HG03039 (cell line): ENCODE results near the gene TSPOAP1.

Experiments
- ATAC-seq: cut with Tn5 transposase; IDR thresholded peaks from one replicate; pipeline ENCODE4 v1.9.1; 2021; ENCODE audit warnings: mild to moderate bottlenecking, moderate library complexity; ENCODE audit not compliant: unreplicated experiment

TSPOAP1 gene

DNA sequence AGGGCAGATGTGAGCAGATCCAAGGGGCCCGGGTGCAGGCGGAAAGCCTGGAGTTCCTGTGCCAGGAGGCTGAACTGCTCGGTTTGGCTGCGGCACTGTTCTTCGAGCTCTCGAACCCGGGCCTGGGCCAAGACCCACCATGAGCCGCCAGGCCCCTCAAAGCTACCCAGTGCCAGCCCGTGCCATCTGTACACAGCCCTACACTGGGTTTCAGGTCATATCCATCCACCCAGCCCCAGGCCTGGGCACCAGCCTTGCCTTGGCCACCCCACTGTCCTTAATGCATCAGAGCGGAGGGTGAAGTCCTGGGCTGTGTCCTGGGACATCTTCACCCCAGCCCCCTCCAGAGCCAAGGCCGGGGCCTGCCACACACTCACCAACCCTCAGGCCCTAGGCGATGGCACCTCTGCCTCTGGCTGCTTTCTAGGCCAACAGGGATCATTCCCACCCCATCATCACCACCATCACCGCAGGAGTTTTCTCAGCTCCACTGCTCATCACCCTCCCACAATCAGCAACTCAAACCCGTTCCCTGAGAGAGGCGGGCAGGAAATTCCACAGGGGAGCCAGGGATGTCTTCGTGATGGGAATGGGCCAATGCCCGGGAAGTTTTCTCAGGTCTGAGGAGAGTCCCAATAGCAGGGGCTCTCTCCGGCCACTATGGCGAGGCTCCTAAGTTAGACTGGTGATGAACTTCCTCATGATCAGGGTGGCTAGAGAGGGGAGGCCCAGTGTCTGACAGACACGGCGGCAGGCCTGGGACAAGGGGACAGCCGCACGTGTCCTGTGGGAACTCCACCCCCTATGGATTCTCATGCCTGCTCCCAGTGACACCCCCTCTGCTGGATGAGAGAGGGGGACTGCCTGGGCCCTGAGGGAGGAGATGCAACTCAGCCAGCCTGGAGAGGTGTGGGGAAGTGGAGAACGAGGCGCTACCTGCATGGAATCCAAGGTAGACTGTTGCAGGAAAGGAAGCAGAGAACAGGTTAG, 9.1 kb downstream of the TSPOAP1 start:
- ATAC-seq = no peak

DNA sequence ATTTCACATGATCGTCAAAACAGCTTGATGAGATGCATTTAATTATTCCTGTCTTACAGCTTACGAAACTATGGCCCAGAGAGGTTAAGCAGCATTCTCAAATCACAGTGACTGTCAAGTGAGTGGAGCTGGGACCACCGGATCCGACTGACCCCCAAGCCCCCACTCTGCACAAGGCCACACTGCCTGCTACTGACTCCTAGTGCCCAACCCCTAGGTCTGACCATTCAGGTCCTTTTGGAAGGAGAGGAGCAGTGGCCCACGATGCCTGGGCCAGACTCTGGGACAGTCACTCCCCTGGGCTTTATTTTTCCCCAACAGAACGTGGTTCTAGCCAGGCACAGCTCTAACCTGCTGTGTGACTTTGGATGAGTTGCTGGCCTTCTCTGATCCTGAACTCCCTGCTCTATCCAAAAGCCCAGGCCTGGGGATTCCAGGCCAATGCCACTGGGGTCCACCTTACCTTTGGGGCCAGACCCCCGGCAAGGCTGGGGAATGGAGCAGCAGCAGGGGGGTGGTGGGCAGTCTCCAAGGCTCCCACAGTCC, 9.9 kb downstream of the TSPOAP1 start:
- ATAC-seq = no peak

DNA sequence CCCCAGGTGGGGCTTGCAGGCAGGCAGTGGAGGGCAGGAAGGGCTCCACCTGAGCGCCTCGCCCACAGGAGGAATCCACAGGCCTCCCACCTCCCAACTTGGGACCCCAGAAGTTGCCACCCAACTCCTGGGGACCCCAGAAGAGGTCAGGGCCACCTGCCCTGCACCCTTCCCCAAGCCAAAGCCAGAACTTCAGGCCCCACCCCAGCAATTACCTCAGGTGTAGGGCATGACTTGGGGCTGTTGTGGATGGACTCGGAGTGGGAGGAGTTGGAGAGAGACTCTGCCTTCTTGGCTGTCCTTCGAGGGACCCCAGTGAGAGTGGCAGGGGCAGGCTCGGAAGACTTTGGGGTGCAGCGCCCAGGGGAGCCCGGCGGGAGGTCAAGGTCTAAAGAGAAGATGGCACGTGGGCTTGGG, 10.5 kb downstream of the TSPOAP1 start:
- ATAC-seq = no peak

DNA sequence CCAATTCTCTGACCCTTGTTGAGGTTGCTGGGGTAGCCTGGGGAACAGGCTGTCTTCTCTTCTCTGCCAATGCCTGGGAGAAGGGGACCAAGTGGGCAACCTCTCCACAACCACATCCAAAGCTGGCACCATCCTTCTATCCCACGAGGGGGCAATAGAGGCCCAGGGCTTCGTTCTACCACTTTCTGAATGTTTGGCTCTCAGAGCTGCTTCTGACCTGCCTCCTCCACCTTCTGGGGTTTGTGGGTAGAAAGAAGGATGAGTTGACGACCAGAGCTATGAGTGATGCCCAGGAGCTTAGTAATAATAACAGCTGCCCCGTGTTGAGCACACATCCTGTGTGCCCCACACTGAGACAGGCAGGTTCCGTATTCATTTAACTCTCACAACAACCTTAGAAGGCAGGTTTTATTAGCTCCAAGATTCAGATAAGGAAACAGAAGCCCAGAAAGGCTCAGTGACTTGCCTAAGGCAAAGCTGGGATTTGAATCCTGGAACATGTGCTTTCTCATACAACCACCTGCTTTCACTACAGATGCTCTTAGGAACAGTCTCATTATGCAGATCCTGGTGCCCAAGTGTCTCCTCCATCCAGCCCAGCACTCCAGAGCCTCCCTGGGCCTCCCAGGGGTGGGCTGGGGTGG, 11.1 kb downstream of the TSPOAP1 start:
- no peak for ATAC-seq

DNA sequence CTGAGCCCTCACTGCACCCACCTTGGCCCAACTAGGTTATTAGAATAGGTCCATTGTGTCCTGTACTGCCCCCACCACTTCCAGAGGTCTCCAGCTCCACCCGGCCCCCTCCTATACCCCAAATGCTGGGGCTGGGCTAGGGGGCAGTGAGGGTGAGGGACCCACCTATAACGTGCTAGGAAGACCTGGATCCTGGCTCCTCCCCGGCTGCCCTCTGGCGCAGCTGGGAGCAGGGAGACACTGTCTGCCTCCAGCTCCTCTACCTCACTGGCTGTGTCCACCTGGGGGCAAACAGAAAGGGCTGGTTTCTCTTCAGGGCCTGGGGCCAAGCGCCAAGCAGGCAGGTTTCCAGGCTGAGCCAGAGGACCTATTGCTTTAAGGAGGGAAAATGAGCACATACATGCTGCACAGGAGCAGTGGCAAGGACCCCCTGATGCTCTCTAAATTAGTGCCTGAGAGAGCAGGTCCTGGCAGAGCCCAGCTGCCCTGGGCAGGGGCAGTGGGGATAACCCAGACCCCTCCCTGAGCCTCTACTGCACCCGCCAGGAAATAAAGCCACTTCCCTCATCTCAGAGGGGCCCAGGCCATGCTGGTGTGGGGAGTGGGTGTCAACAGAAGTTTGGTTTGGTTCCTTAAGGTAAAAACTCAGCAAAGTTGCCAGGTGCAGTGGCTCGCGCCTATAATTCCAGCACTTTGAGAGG, 12.2 kb downstream of the TSPOAP1 start:
- no peak for ATAC-seq

DNA sequence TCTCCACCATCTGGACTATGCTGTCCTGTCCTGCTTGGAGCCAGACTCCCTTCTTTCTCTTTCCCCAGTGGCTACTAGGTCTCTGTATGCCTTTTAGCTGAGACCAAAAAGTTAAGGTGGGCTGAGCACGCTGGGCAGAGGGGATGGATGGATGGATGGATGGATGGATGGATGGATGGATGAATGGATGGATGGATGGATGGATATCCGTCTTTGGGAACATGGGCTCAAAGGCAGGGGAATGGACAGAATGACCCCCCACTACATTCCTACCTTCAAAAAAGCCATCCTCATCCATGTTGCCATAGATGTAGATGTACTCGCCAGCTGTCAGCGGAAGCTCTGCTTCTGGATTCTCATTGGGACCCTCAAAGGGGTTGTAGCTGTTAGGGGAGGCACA, 12.8 kb downstream of the TSPOAP1 start:
- ATAC-seq = no peak

DNA sequence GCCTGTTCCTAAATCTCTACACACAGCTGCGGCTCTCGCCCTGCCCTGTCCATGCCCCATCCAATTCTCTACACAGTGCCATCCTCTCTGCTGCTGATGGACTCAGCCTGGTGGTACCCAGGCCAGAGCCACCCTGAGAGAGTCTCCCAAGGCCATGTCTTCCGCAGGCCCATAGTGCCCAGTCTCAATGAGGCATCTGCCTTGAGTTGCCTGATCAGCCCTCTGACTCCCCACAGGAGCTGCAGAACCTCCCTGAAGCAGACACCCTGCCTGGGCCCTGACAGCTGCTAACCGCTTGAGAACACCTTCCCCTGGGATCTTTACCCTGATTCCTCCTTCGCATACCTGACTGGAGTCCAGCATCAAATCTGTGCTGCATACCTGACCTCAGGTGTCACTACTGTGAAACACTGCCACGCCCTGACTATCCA, 13.3 kb downstream of the TSPOAP1 start:
- no peak for ATAC-seq

DNA sequence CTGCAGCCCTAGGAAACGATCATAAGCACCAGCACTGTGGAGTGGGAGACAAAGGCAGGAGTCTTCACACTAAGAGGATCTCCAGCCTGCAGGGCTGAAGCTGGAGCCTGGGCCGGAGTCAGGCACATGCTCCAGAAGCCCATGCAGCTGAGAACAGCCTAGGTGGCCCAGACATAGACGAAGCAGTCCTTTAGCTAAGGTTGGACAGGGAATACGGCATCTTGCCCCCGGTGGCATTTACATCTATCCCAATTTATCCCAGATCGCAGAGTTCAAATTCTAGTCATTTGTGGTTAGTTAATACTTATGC, 13.9 kb downstream of the TSPOAP1 start:
- ATAC-seq = no peak

DNA sequence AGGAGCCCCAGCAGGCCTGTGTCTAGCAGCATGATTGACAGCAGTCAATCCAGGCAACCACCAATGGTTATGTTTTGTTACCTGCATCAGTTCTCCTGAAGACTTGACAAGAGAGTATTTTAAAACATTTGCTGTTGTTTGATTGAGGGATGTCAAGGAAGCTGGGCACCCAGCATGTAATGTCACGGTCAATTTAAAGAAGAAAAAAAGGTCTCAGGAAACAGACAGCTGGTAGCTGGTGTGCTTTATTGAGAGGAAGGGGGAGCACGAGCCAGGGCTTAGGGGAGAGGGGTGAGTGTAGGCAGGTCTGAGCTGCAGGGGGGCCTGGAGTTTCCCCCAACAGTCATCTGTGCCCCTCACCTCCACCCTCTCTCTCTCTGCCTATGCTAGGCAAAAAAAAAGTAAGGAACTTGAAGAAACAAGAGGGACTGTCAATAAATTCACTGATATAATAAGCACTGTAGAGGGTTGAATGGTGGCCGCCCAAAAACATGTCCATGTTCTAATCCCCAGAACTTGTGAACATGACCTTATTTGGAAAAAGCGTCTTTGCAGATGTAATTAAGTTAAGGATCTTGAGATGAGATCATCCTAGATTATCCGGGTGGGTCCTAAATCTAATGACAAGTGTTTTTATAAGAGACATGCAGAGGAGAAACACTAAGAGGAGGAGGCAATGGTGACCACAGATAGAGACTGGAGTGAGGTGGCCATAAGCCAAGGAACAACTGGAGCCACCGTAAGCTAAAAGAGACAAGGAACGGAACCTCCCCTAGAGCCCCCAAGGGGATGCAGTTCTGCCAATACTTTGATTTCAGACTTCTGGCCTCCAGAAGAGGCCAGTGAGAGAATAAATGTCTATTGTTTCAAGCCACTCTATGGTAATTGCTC, 14.5 kb downstream of the TSPOAP1 start:
- ATAC-seq = no peak

DNA sequence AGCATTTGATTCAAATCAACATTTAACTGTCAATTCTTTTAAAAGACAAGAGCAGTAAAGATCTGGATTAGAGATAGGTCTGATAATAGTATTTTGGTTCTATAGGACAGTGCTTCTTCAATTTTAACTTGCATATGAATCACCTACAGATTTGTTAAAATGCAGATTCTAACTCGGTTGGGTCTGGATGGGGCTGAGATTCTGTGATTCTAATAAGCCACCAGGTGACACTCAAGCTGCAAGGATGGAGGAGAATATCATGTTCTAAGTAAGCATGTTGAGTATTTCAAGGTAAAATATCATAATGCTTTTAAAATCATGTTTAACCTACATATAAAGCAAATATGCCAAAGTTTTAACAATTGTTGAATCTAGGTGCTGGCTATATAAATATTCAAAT, 15.8 kb downstream of the TSPOAP1 start:
- no peak for ATAC-seq

DNA sequence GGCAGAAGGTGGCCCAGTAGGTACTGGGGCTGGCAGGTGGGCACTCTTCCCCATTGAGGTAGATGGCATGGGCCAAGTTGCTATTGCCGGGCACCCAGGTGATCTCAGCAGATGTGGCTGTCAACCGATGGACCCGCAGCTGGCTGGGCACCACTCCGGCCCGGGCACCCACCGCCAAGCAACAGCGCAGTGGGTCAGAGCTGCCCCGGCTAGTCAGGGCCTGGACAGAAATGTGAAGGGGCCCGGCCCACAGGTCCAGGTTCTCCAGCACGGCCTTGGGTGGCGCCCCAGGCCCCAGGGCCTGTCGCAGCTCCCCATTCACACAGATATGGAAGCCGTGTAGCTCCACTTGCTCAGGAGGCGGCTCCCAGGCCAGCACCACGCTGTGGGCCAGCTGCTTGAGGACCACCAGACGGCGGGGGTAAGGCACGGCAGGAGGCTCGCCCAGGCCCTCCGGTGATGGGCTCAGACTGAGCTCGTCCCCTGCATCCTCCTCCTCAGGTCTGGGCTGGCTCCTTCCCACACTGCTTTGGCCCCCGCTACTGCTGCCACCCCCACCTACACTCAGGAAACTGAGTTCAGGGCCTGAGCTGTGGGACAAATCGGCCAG, 16.5 kb downstream of the TSPOAP1 start:
- no peak for ATAC-seq

DNA sequence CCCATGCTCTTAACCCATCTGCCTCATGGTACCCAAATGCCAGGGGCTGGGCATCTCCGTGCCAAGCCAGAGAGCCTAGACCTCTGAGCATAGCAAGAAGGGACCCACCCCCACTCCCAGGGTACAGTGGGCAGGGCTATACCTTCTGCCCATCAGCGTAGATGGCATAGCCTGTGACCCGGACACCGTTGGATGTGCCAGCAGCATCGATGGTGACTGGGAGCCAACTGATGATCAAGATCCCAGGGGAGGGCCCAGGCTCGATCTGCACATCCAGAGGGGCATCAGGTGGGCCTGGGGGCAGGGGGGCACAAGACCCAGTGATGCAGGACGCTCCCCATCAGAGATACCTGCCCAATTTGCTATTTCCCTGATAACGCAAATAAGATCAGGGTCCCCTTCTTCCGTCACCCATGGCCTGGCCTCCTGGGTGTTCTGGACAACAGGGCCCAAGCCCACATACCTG, 17.1 kb downstream of the TSPOAP1 start:
- ATAC-seq = no peak

DNA sequence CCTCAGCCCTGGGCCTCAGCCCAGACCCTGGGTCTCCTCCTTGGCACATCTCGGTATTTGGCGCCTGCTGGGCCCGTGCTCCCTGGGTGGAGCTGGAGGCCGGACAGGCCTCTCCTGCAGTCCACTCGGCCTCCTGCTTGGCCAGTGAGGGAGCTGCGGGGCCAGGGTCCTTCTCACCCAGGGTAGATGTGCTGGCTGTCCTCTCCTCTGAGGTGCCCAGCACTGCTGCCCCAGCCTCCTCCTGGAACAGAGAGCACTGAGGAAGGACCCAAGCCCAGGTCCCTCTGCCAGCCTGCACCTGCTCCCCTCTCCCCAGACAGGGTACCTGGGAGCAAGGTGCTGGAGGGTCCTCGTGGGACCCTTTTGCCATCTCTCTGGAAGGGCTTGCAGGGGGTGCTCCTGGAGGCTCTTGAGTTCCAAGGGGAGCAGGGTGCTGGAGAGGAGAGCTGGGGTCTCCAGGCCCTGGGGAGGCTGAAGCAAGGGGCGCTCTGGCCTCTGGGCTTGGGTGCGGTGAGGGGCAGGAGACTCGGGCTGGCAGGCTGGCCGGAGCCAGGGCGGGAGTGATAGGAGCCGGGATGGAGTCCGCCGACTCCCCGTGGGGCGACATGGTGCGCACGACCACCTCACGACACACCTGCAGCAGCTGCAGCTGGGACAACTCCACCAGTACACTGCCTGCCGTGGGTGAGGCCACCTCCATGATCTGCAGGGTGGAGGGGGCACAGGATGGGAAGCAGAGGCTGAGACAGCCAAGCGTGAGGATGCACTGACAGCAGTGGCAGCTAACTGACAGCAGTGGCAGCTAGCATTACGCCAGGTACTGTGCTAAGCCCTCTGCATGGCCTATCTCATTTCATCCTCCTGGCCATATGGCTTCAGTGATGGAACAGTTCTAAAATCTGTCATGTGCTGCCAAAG, 17.8 kb downstream of the TSPOAP1 start:
- ATAC-seq = no peak

DNA sequence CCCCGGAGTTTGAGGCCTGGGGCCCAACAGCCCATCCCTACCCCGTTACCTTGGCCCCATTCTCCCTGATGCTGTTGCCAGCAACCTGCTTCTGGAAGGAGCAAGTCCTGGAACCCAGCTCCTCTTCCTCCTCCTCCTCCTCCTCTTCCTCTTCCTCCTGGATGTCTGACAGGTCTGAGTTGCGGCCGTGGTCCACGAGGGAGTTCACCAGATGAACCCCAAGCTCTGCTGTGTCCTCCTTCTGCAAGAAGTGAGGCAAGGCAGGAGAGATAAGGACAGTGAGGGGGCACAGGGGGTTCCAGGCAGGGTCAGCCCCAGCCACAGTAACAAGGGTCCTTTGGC, 18.7 kb downstream of the TSPOAP1 start:
- no peak for ATAC-seq

DNA sequence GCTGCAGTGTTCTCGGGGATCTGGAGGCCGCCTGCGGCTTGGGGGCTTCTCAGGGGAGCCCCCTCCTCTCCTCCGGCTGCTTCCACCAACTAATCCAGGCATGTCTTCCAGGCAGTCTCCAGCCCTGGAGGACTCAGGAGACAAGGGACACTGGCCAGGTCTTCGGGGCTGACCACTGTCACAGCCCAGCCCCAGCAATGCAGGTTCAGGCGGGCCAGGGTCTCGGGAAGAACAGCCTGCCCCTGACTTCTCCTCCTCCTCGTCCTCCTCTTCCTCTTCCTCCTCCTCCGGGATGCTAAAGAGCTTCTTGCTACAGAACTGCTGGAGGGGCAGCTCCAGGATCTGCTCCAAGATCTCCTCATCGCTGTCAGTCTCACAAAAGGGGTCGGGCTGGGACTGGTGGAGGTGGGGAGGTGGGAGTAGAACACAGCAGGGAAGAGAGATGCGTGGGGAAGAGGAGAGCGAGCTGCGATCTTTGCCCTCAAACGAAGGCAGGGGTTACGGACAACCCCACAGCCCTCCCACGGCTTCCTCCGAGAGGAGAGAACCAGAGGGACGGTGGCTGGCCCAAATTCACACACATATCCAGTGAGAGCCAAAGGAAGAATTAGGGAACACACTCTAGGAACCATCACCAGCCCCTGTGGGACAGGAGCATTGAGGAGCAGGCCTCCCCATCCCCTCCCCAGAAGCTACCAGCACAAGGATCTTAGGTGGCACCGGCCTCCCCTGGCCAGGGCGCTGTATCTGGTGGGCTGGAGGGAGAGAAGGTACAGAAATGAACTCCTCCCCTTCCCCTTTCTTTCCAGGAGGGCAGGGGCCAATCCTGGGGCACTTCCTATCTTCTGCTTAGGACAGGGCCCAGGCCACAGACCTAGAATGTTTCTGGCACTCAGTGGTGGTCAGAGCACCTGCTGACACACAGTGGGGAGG, 19.3 kb downstream of the TSPOAP1 start:
- no peak for ATAC-seq

DNA sequence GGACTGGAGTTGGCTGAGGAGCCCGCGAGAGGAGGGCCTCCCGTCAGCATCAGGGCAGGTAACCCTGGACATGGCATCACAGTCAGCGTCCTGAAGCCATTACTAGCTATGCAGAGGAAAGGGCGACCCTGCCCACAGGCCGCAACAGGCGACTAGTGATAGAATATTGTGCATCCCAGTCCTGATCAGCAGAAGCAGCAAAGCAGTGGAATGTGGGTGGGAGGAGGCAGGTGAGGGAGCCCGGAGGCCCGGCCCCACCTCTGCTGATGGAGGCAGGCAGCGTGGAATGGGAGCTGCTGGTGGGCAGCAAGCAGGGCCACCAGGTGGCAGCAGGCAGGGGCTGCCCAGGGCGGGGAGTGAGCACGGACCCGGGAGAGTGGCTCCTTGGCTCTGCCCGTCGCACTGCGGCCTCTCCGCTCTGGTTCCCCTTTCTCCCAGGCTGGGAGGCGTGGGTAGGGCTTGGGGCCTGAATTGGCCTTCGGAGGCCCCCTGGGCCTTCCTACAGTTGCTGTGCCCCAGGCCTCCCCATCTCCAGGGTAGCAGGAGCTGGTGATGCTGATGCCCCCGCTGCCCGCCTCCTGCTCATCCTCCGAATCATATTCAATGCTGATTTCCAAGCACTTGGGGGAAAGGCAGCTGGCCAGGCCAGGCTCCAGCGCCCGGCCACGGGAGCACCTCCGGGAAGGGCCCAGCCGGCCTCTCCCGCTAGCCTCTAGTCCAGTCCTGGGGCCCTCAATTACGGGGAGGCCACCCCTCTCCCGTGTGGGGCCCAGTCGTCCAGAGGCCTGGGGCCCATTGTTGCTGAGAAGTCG, 20.2 kb downstream of the TSPOAP1 start:
- no peak for ATAC-seq
